Esophagus muscularis mucosa (tissue), 4 donors: ENCODE data around the gene SNX19. TPM values are rescaled to one million over a fixed set of nuclear protein-coding genes. Genes with fewer than 3 reads are reported as not detected.
A peak's percentile ranks its signal among the peaks of the same experiment; 100 is the strongest.

ENCODE experiments used
- DNase-seq: peaks from one replicate; pipeline ENCODE4 v3.0.0-alpha.2; 2017; ENCODE audit errors: extremely low spot score
- H3K27ac ChIP-seq, 4 donors: fragments of 200-600 bp; sonication (generic); replicated peaks in 1 of 4; 1 replicate in 3 of 4; 2 replicates in 1 of 4; pipeline ENCODE4 v1.5.1; 2016 to 2019; ENCODE audit warnings: mild to moderate bottlenecking in 1 of 4
- H3K27me3 ChIP-seq, 4 donors: fragments of 200-600 bp; sonication (generic); one replicate each; pipeline versions ENCODE4 v1.5.1 to v1.6.0; 2016 to 2019
- H3K36me3 ChIP-seq, 4 donors: fragments of 200-600 bp; sonication (generic); one replicate each; pipeline ENCODE4 v1.5.1; 2016 to 2019
- H3K4me1 ChIP-seq, 4 donors: fragments of 200-600 bp; sonication (generic); one replicate each; pipeline ENCODE4 v1.5.1; 2016 to 2019
- H3K4me3 ChIP-seq, 4 donors: fragments of 200-600 bp; sonication (generic); 1 replicate in 2 of 4; 2 replicates in 2 of 4; pipeline ENCODE4 v1.5.1; 2016 to 2019; ENCODE audit warnings: mild to moderate bottlenecking in 4 of 4, moderate library complexity in 1 of 4
- H3K9me3 ChIP-seq, 4 donors: fragments of 200-600 bp; sonication (generic); 1 replicate in 3 of 4; 2 replicates in 1 of 4; pipeline ENCODE4 v1.5.1; 2016 to 2019
- EP300 ChIP-seq: sonication (generic); formaldehyde crosslinking; IDR thresholded peaks from one replicate; pipeline ENCODE4 v1.6.1; 2017; ENCODE audit warnings: antibody characterized with exemption
- POLR2A ChIP-seq: fragments of 450-650 bp; IDR thresholded peaks from one replicate; pipeline ENCODE4 v1.6.1; 2017; ENCODE audit warnings: antibody characterized with exemption, moderate library complexity, mild to moderate bottlenecking, low read depth
- POLR2AphosphoS5 ChIP-seq, 2 donors: sonication (generic); formaldehyde crosslinking; IDR thresholded peaks; one replicate each; pipeline ENCODE4 v1.6.1; 2017; ENCODE audit warnings: antibody characterized with exemption in 2 of 2
- WGBS: methylation state at CpG from one replicate; pipeline ENCODE4 v1.1.5; 2018; 5-methylcytosine and 5-hydroxymethylcytosine counted together
- intact Hi-C: fragments of 100-400 bp; cut with DNase I; formaldehyde crosslinking; loops from one replicate; pipeline ENCODE4 v1.15.1; 2023
- total RNA-seq, 4 donors: library from RNA; depleted of rRNA; stranded (reverse); fragments of >200 nt; gene quantifications; one replicate each; pipeline versions ENCODE4 v1.1.0 to v1.2.1, GENCODE V29; 2016
- TF ChIP-seq, protein P1 (sequence below), 3 experiments: fragments of 200-600 bp in 2 of 3; fragments of 450-650 bp in 1 of 3; sonication (generic) in 2 of 3; IDR thresholded peaks; one replicate each; pipeline ENCODE4 v1.5.1; 2017 to 2019; ENCODE audit warnings: antibody characterized with exemption in 3 of 3, mild to moderate bottlenecking in 2 of 3, moderate library complexity in 1 of 3

SNX19 gene
- total RNA-seq, 4 donors from 2014 or later: 87.6 to 118 (median 95.8) TPM

- peaks cover 0 to 12% (median 0%) of the 10 kb centered on the region in 4 donors for H3K4me1 ChIP-seq
- intact Hi-C loops: no loop called here
- TF ChIP-seq, protein P1, sequence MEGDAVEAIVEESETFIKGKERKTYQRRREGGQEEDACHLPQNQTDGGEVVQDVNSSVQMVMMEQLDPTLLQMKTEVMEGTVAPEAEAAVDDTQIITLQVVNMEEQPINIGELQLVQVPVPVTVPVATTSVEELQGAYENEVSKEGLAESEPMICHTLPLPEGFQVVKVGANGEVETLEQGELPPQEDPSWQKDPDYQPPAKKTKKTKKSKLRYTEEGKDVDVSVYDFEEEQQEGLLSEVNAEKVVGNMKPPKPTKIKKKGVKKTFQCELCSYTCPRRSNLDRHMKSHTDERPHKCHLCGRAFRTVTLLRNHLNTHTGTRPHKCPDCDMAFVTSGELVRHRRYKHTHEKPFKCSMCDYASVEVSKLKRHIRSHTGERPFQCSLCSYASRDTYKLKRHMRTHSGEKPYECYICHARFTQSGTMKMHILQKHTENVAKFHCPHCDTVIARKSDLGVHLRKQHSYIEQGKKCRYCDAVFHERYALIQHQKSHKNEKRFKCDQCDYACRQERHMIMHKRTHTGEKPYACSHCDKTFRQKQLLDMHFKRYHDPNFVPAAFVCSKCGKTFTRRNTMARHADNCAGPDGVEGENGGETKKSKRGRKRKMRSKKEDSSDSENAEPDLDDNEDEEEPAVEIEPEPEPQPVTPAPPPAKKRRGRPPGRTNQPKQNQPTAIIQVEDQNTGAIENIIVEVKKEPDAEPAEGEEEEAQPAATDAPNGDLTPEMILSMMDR (IDR thresholded peaks at IDR 0.05): no peak
- TF ChIP-seq EP300 (no peak), POLR2A (no peak), POLR2AphosphoS5 (IDR thresholded peaks at IDR 0.05) (no peak)
- H3K27me3 ChIP-seq: no peaks in the 10 kb centered on the region
- no peaks in the 10 kb centered on the region for H3K9me3 ChIP-seq
- no peak overlapping the region for H3K4me3 ChIP-seq
- H3K27ac ChIP-seq: no peak overlapping the region
- WGBS: 77% methylated on average over 8 of the region's 8 CpGs
- DNase-seq: no peak
- H3K36me3 ChIP-seq: no peaks in the 10 kb centered on the region
Observed at GRCh38 chr11:130847517-130847916, 68.8 kb downstream of the SNX19 start.

- H3K4me3 ChIP-seq: no peak overlapping the region
- no peaks in the 10 kb centered on the region for H3K9me3 ChIP-seq
- H3K27ac ChIP-seq: no peak overlapping the region
- peaks cover 0 to 12% (median 0%) of the 10 kb centered on the region in 4 donors for H3K4me1 ChIP-seq
- no peak for TF ChIP-seq POLR2A
- no peak for TF ChIP-seq POLR2AphosphoS5 (IDR thresholded peaks at IDR 0.05)
- TF ChIP-seq, protein P1 (IDR thresholded peaks at IDR 0.05): no peak
- TF ChIP-seq EP300: no peak
- H3K36me3 ChIP-seq: no peaks in the 10 kb centered on the region
- no peaks in the 10 kb centered on the region for H3K27me3 ChIP-seq
- intact Hi-C loops: no loop called here
- DNase-seq: peak; percentile 42
- WGBS: 26% methylated on average over 2 of the region's 2 CpGs
Observed at GRCh38 chr11:130846606-130847005, 69.7 kb downstream of the SNX19 start.

DNA sequence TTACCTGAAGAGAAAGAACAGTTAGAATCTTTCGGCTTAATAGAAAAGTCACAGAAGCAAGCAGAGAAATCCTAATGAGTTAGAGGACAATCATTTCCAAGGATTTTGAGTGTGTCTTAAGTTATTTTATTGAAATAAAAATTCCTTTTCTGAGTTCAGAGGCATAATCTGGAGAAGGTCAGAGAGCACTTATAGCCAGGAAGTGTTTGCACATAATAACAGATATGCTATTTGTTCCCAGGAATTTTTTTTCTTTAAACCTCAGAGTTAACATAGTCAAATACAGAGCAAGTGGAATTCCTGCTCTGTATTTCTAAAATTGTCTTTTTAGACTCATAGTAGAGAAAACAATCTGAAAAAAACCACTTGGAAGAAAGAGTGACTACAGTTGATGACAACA is 74.3 kb downstream of the SNX19 start:
- Histone ChIP-seq H3K4me3 (no peak overlapping the region), H3K4me1 (peaks cover 0 to 7% (median 2%) of the 10 kb centered on the region in 4 donors), H3K27me3 (no peaks in the 10 kb centered on the region), H3K27ac (no peak overlapping the region), H3K36me3 (no peaks in the 10 kb centered on the region), H3K9me3 (peaks cover 0 to 7% (median 0%) of the 10 kb centered on the region in 4 donors)
- DNase-seq: no peak
- TF ChIP-seq, protein P1 (IDR thresholded peaks at IDR 0.05): no peak
- no peak for TF ChIP-seq POLR2AphosphoS5 (IDR thresholded peaks at IDR 0.05)
- TF ChIP-seq EP300: no peak
- no peak for TF ChIP-seq POLR2A
- 97% methylated on average over 1 of the region's 1 CpG for WGBS
- intact Hi-C loops: no loop called here

DNA sequence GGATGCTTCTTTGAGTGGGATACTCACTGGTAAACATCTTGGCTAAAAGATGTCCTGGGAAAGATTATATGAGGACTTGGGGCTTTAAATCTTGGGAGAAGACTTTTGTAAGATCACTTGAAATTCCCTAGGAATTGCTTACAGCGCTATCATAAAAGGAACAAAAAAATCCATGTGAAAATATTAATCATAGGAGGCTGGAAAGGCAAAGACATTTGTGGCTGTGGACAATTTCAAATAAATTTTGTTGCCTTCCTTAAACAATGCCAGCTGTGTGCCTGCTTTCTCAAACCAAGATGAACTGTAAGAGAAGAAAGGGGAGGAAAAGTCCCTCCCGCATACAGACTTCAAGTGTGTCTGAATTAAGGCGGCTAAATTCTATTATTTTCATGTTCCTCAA is 75.6 kb downstream of the SNX19 start:
- intact Hi-C loops: no loop called here
- peaks cover 0 to 5% (median 0%) of the 10 kb centered on the region in 4 donors for H3K4me1 ChIP-seq
- no peaks in the 10 kb centered on the region for H3K36me3 ChIP-seq
- no peaks in the 10 kb centered on the region for H3K27me3 ChIP-seq
- WGBS: 51% methylated on average over 3 of the region's 3 CpGs
- H3K9me3 ChIP-seq: peaks cover 0 to 8% (median 0%) of the 10 kb centered on the region in 4 donors
- H3K4me3 ChIP-seq: no peak overlapping the region
- no peak for DNase-seq
- TF ChIP-seq POLR2A (no peak), EP300 (no peak), POLR2AphosphoS5 (IDR thresholded peaks at IDR 0.05) (no peak)
- TF ChIP-seq, protein P1 (IDR thresholded peaks at IDR 0.05): no peak
- no peak overlapping the region for H3K27ac ChIP-seq

DNA sequence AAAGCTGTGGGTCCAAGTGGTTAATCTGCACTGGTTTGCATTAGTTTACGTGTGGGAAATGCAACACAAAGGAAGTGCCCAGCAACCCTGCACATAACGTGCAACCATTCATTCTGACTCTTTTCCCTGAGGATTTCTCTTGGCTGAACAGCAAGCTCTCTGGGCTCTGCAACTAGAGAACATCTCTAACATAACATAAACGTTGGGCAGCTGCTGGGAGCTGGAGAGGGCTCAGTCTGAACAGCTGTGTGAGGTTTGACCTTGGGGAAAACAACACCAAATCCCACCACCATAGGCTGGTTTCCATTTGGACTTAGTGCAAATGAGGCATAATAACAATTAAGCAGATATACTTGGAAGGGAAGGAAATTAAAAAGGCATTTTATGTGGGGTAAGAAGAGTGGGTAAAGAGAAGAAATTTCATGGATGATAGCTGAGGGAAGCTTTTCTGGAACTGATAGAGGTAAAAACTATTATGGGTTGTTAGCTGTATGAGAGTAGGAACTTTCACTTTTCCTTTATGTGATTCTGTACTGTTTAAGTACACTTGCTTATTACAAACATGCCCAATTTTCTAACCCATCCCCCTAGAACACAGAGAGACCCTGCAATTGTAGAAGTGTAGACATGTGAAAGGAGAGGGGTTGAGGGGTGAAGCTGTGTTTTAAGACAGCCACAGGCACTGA is 76.2 kb downstream of the SNX19 start:
- DNase-seq: no peak
- Histone ChIP-seq H3K27ac (no peak overlapping the region), H3K27me3 (no peaks in the 10 kb centered on the region), H3K36me3 (no peaks in the 10 kb centered on the region), H3K4me3 (no peak overlapping the region), H3K4me1 (peaks cover 0 to 5% (median 0%) of the 10 kb centered on the region in 4 donors), H3K9me3 (peaks cover 0 to 8% (median 0%) of the 10 kb centered on the region in 4 donors)
- intact Hi-C loops: no loop called here
- TF ChIP-seq EP300 (no peak), POLR2AphosphoS5 (IDR thresholded peaks at IDR 0.05) (no peak), POLR2A (no peak)
- TF ChIP-seq, protein P1 (IDR thresholded peaks at IDR 0.05): no peak
- 51% methylated on average over 3 of the region's 3 CpGs for whole genome bisulfite sequencing
